ENCODE data around the gene BOC.

DNA sequence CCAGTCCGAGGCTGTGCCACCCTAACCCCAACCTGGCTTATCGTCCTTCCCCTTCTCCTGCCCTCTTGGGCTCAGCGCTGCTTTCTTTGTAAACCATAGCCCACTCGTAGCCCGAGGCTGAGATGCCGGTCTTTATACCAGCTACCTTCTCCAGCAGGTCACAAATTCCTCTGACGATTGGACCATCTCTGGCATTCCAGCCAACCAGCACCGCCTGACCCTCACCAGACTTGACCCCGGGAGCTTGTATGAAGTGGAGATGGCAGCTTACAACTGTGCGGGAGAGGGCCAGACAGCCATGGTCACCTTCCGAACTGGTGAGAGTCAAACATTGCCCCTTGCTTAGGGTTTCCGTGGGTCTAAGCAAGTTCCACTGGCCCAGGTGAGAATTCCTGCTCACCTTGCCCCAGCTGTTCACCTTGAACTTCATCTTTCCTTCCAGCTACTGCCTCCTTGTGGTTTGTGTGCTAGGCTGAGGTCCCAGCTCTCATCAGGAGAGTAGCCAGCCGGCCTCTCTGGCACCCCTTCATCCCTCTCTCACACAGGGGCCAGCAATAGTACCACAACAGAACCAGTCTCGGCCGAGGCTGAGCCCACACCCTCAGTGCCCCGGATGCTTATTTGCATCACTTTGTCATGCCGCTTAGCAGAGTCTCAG is 66.7 kb downstream of the BOC start:
- TF ChIP-seq CTCF (IDR thresholded peaks at IDR 0.05; ENCODE audit: low read depth, low read length, poor library complexity, severe bottlenecking) (no peak), EZH2phosphoT487 (IDR thresholded peaks at IDR 0.05; ENCODE audit: borderline replicate concordance, low read length) (no peak)

Measured in DOHH2 (cell line).